Myocyte (in vitro differentiated cells): ENCODE results near the gene ATG9A. TPM values are rescaled to one million over a fixed set of nuclear protein-coding genes. Genes with fewer than 3 reads are reported as not detected.
"Not testable (repeated sequence)": the region's sequence is repeated elsewhere in the genome, so short reads cannot be mapped to it uniquely, and the experiment has no call there.

ENCODE experiments used
- DNase-seq: peaks from one replicate; pipeline ENCODE4 v3.0.0-alpha.2; 2012; ENCODE audit warnings: low read depth
- polyA plus RNA-seq: library from polyadenylated mRNA; unstranded; fragments of >200 nt; gene quantifications from one replicate; pipeline ENCODE4 v1.2.1, GENCODE V29; 2012; ENCODE audit warnings: missing spikeins
- total RNA-seq: library from RNA; depleted of rRNA; stranded (reverse); fragments of >200 nt; gene quantifications from 2 replicates; pipeline ENCODE4 v1.2.3, GENCODE V29; 2014

ATG9A gene
- total RNA-seq, result 97.6 and 108 TPM in 2 replicates
- polyA plus RNA-seq, result 95.8 TPM

GRCh38 chr2:219229305-219230058, at the start of gene ATG9A, which contains the start of gene ANKZF1:
Gene ATG9A, minus strand, starts transcription at chr2:219229636. Its CDS starts 1,612 bp downstream, at chr2:219228024.
Gene ANKZF1, plus strand, starts transcription at chr2:219229806. Its CDS starts 452 bp downstream, at chr2:219230258.
- peak; percentile 100 for DNase-seq

- no peak for DNase-seq
These were observed 49.3 kb upstream of the ATG9A start for GRCh38 chr2:219278655-219279150.

GRCh38 chr2:219277703-219278654, 48.5 kb upstream of the ATG9A start:
- peak; percentile 86 for DNase-seq

GRCh38 chr2:219274361-219274921, 45.0 kb upstream of the ATG9A start:
- DNase-seq, result peak; percentile 90

- no peak for DNase-seq
These were observed 44.5 kb upstream of the ATG9A start for GRCh38 chr2:219273937-219274336.

- DNase-seq, result peak; percentile 68
These were observed 43.6 kb upstream of the ATG9A start for GRCh38 chr2:219272995-219273394.

GRCh38 chr2:219272356-219272755, 42.9 kb upstream of the ATG9A start:
- DNase-seq, result no peak

- DNase-seq, result no peak
These were observed 41.6 kb upstream of the ATG9A start for GRCh38 chr2:219271021-219271420.

GRCh38 chr2:219270055-219270372, 40.6 kb upstream of the ATG9A start:
- no peak for DNase-seq

- DNase-seq, result no peak
These were observed 40.1 kb upstream of the ATG9A start for GRCh38 chr2:219269362-219270054.

GRCh38 chr2:219268294-219268693, 38.9 kb upstream of the ATG9A start:
- no peak for DNase-seq

GRCh38 chr2:219266886-219267285, 37.5 kb upstream of the ATG9A start:
- DNase-seq, result no peak

- no peak for DNase-seq
These were observed 36.8 kb upstream of the ATG9A start for GRCh38 chr2:219266232-219266631.

- peak; percentile 46 for DNase-seq
These were observed 31.8 kb upstream of the ATG9A start for GRCh38 chr2:219261024-219261855.

GRCh38 chr2:219258942-219259341, 29.5 kb upstream of the ATG9A start:
- not testable (repeated sequence) for DNase-seq

- DNase-seq, result no peak
These were observed 25.3 kb upstream of the ATG9A start for GRCh38 chr2:219254590-219255201.

GRCh38 chr2:219253753-219254589, 24.5 kb upstream of the ATG9A start, which contains the start of gene TUBA4A:
Gene TUBA4A, minus strand, starts transcription at chr2:219253918. Its CDS starts 60 bp downstream, at chr2:219253858.
- peak; percentile 81 for DNase-seq
